HepG2 (cell line): ENCODE data around the gene BLOC1S4. TPM values are rescaled to one million over a fixed set of nuclear protein-coding genes. Genes with fewer than 3 reads are reported as not detected.

Source experiments
- ATF7-NPFF ChIP-seq: sonication (generic); formaldehyde crosslinking; IDR thresholded peaks from 2 replicates; pipeline ENCODE4 v1.8.1; 2023; ENCODE audit warnings: mild to moderate bottlenecking, low read depth, missing genetic modification reagents, moderate library complexity
- ELF4 ChIP-seq: sonication (generic); formaldehyde crosslinking; IDR thresholded peaks from 2 replicates; pipeline ENCODE4 v1.5.0; 2020; ENCODE audit warnings: missing genetic modification reagents, mild to moderate bottlenecking, moderate library complexity, borderline replicate concordance
- FOXP1 ChIP-seq, 2 experiments: fragments of 450-650 bp in 1 of 2; IDR thresholded peaks; 2 replicates each; pipeline ENCODE4 v1.6.1; 2017 to 2018; ENCODE audit warnings: antibody characterized with exemption in 1 of 2
- HNRNPL ChIP-seq: fragments of 200-400 bp; formaldehyde crosslinking; IDR thresholded peaks from 2 replicates; pipeline ENCODE4 v1.6.1; 2017; ENCODE audit warnings: mild to moderate bottlenecking, low read depth, low read length
- HNRNPLL ChIP-seq: fragments of 200-400 bp; formaldehyde crosslinking; IDR thresholded peaks from 2 replicates; pipeline ENCODE4 v1.6.1; 2017; ENCODE audit warnings: mild to moderate bottlenecking, low read depth, low read length; ENCODE audit not compliant: poor library complexity, severe bottlenecking
- KDM4B ChIP-seq: sonication (generic); formaldehyde crosslinking; IDR thresholded peaks from 2 replicates; pipeline ENCODE4 v1.4.0; 2020; ENCODE audit warnings: missing genetic modification reagents
- MBD4 ChIP-seq: IDR thresholded peaks from 2 replicates; pipeline ENCODE4 v1.6.1; 2012; ENCODE audit warnings: low read length, inconsistent platforms, borderline replicate concordance
- MIER3 ChIP-seq: IDR thresholded peaks from 2 replicates; pipeline ENCODE4 v1.6.1; 2016; ENCODE audit warnings: missing compliant biosample characterization, borderline replicate concordance
- MIXL1 ChIP-seq: IDR thresholded peaks from 2 replicates; pipeline ENCODE4 v1.6.1; 2016
- NAIF1 ChIP-seq: sonication (generic); formaldehyde crosslinking; IDR thresholded peaks from 2 replicates; pipeline ENCODE4 v1.5.0; 2020; ENCODE audit warnings: mild to moderate bottlenecking, missing genetic modification reagents, borderline replicate concordance
- NFIC ChIP-seq: IDR thresholded peaks from 2 replicates; pipeline ENCODE4 v1.6.1; 2012; ENCODE audit warnings: mild to moderate bottlenecking, low read length, inconsistent platforms
- NONO ChIP-seq, 2 experiments: fragments of 450-650 bp in 1 of 2; sonication (generic) in 1 of 2; formaldehyde crosslinking in 1 of 2; IDR thresholded peaks in 1 of 2; conservative IDR thresholded peaks in 1 of 2; 2 replicates each; pipeline versions ENCODE4 v1.6.1 to v1.8.0; 2017 to 2022; ENCODE audit warnings: mild to moderate bottlenecking in 1 of 2, missing genetic modification reagents in 1 of 2, moderate library complexity in 1 of 2
- PRPF4 ChIP-seq: fragments of 200-400 bp; formaldehyde crosslinking; IDR thresholded peaks from 2 replicates; pipeline ENCODE4 v1.6.1; 2016; ENCODE audit warnings: low read length, low read depth; ENCODE audit not compliant: poor library complexity, severe bottlenecking
- SOX5 ChIP-seq: IDR thresholded peaks from 2 replicates; pipeline ENCODE4 v1.6.1; 2016; ENCODE audit warnings: borderline replicate concordance
- STAT5B ChIP-seq: sonication (generic); formaldehyde crosslinking; IDR thresholded peaks from 2 replicates; pipeline ENCODE4 v1.4.0; 2020; ENCODE audit warnings: missing genetic modification reagents
- TGIF2 ChIP-seq: IDR thresholded peaks from 2 replicates; pipeline ENCODE4 v1.6.1; 2016; ENCODE audit warnings: control low read depth, missing compliant biosample characterization
- U2AF1 ChIP-seq: fragments of 200-400 bp; formaldehyde crosslinking; optimal IDR thresholded peaks from 2 replicates; pipeline ENCODE3; 2017; ENCODE audit warnings: mild to moderate bottlenecking, low read depth, low read length
- ZEB1 ChIP-seq: IDR thresholded peaks from 2 replicates; pipeline ENCODE4 v1.6.1; 2012; ENCODE audit warnings: mild to moderate bottlenecking, low read depth, inconsistent platforms; ENCODE audit not compliant: insufficient replicate concordance
- ZFP62 ChIP-seq: sonication (generic); formaldehyde crosslinking; IDR thresholded peaks from 2 replicates; pipeline ENCODE4 v1.4.0; 2020; ENCODE audit warnings: missing genetic modification reagents
- ZNF225 ChIP-seq: sonication (generic); formaldehyde crosslinking; IDR thresholded peaks from 2 replicates; pipeline ENCODE4 v1.4.0; 2020; ENCODE audit warnings: mild to moderate bottlenecking, missing genetic modification reagents
- ZNF550 ChIP-seq: sonication (generic); formaldehyde crosslinking; IDR thresholded peaks from 2 replicates; pipeline ENCODE4 v1.4.0; 2020; ENCODE audit warnings: mild to moderate bottlenecking, missing genetic modification reagents, borderline replicate concordance
- ZNF672 ChIP-seq: sonication (generic); formaldehyde crosslinking; IDR thresholded peaks from 2 replicates; pipeline ENCODE4 v1.8.1; 2022; ENCODE audit warnings: missing genetic modification reagents
- ZNF709 ChIP-seq: sonication (generic); formaldehyde crosslinking; IDR thresholded peaks from 2 replicates; pipeline ENCODE4 v1.5.0; 2020; ENCODE audit warnings: mild to moderate bottlenecking, missing genetic modification reagents
- ZNF792 ChIP-seq: IDR thresholded peaks from 2 replicates; pipeline ENCODE4 v1.6.1; 2016
- polyA plus RNA-seq, 8 experiments: library from polyadenylated mRNA; depleted of rRNA in 3 of 8; stranded (reverse) in 7 of 8; unstranded in 1 of 8; fragments of >200 nt; fragmentation: Illumina TruSeq in 4 of 8; extraction: Trizol in 4 of 8; gene quantifications; 2 replicates each; pipeline versions ENCODE4 v1.2.1 to v1.2.3, GENCODE V29; 2011 to 2016; ENCODE audit warnings: low read depth in 4 of 8, missing spikeins in 1 of 8, mixed read lengths in 1 of 8; ENCODE audit not compliant: insufficient read depth in 1 of 8
- total RNA-seq, 5 experiments: library from RNA; depleted of rRNA; stranded (reverse); fragments of >200 nt; fragmentation: Illumina TruSeq; extraction: Trizol; gene quantifications; 2 replicates each; pipeline ENCODE4 v1.2.3, GENCODE V29; 2016; ENCODE audit warnings: low read depth in 1 of 5
- TF ChIP-seq, protein P1 (sequence below): sonication (generic); formaldehyde crosslinking; IDR thresholded peaks from 2 replicates; pipeline ENCODE4 v1.8.0; 2022; ENCODE audit warnings: mild to moderate bottlenecking, missing genetic modification reagents, moderate library complexity
- TF ChIP-seq, protein P2 (sequence below): sonication (generic); formaldehyde crosslinking; IDR thresholded peaks from 2 replicates; pipeline ENCODE4 v1.5.0; 2020; ENCODE audit warnings: missing genetic modification reagents
- TF ChIP-seq, protein P3 (sequence below): sonication (generic); formaldehyde crosslinking; IDR thresholded peaks from 2 replicates; pipeline ENCODE4 v1.4.0; 2020; ENCODE audit warnings: missing genetic modification reagents
- TF ChIP-seq, protein P4 (sequence below): IDR thresholded peaks from 2 replicates; pipeline ENCODE4 v1.6.1; 2016; ENCODE audit warnings: low read depth, borderline replicate concordance
- TF ChIP-seq, protein P5 (sequence below): conservative IDR thresholded peaks from 2 replicates; pipeline ENCODE4 v1.6.1; 2018; ENCODE audit warnings: missing genetic modification reagents

The BLOC1S4 gene
- total and polyA plus RNA-seq, 2 of the 13 experiments (the other 11 are each of a cell fraction or from before 2014, with no cell fraction given): 15.5 to 20.9 TPM

DNA sequence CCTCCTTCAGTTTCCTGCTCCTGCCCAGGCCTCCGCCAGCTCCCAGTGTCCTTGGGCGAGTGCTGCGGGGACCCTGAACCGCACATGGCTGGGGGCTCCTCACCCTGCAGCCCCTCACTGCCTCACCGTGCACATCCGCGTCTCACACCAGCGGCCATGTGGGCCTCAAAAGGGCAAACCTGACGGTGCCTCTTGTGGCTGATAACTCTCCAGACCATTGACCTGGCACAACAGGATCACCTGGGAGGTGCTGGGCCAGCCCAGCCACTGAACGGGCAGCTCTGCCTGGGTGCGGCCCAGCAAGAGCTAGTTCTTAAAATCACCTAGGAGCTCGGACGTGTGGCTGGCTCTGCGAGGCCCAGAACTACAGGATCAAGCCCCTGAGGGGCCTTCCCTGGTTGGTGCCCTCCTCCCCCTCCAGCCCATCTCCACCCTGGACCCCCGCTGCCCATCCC lies 26.4 kb upstream of the BLOC1S4 start (continued):
- TF ChIP-seq, protein P1, sequence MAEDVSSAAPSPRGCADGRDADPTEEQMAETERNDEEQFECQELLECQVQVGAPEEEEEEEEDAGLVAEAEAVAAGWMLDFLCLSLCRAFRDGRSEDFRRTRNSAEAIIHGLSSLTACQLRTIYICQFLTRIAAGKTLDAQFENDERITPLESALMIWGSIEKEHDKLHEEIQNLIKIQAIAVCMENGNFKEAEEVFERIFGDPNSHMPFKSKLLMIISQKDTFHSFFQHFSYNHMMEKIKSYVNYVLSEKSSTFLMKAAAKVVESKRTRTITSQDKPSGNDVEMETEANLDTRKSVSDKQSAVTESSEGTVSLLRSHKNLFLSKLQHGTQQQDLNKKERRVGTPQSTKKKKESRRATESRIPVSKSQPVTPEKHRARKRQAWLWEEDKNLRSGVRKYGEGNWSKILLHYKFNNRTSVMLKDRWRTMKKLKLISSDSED: no peak
- TF ChIP-seq PRPF4: no peak
- no peak; the same call in 1 of the 2 replicates for TF ChIP-seq ZNF225 (CRISPR knock-in tag)
- TF ChIP-seq NAIF1: no peak
- TF ChIP-seq NFIC: no peak
- peak; percentile 15; the same call in 1 of the 2 replicates for TF ChIP-seq TGIF2 (CRISPR knock-in tag)
- TF ChIP-seq, protein P2, sequence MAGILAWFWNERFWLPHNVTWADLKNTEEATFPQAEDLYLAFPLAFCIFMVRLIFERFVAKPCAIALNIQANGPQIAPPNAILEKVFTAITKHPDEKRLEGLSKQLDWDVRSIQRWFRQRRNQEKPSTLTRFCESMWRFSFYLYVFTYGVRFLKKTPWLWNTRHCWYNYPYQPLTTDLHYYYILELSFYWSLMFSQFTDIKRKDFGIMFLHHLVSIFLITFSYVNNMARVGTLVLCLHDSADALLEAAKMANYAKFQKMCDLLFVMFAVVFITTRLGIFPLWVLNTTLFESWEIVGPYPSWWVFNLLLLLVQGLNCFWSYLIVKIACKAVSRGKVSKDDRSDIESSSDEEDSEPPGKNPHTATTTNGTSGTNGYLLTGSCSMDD (CRISPR knock-in tag): no peak
- 0 out of 2 replicates have a peak, but pooled peaks have one; percentile 4 for TF ChIP-seq SOX5 (CRISPR knock-in tag)
- no peak for TF ChIP-seq ZNF550 (CRISPR knock-in tag)
- no peak for TF ChIP-seq MIER3
- TF ChIP-seq, protein P3, sequence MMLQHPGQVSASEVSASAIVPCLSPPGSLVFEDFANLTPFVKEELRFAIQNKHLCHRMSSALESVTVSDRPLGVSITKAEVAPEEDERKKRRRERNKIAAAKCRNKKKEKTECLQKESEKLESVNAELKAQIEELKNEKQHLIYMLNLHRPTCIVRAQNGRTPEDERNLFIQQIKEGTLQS (CRISPR knock-in tag): no peak
- no peak for TF ChIP-seq MIXL1
- TF ChIP-seq MBD4: no peak
- TF ChIP-seq, protein P4, sequence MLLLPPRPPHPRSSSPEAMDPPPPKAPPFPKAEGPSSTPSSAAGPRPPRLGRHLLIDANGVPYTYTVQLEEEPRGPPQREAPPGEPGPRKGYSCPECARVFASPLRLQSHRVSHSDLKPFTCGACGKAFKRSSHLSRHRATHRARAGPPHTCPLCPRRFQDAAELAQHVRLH (CRISPR knock-in tag): no peak
- TF ChIP-seq STAT5B (CRISPR knock-in tag): no peak
- TF ChIP-seq ZNF672 (CRISPR knock-in tag): no peak
- TF ChIP-seq U2AF1: peak; percentile 51
- no peak for TF ChIP-seq ZNF792
- no peak for TF ChIP-seq FOXP1 (IDR thresholded peaks at IDR 0.05)
- TF ChIP-seq FOXP1 (CRISPR knock-in tag; IDR thresholded peaks at IDR 0.05): no peak
- TF ChIP-seq ATF7-NPFF (CRISPR knock-in tag): no peak
- no peak for TF ChIP-seq ELF4 (CRISPR knock-in tag)
- TF ChIP-seq NONO (IDR thresholded peaks at IDR 0.05): no peak
- TF ChIP-seq NONO (CRISPR knock-in tag; conservative IDR thresholded peaks at IDR 0.05): no peak
- no peak for TF ChIP-seq ZFP62 (CRISPR knock-in tag)
- TF ChIP-seq HNRNPL: no peak
- peak; percentile 38; the same call in 1 of the 2 replicates for TF ChIP-seq ZNF709 (CRISPR knock-in tag)
- no peak for TF ChIP-seq HNRNPLL
- no peak for TF ChIP-seq ZEB1
- TF ChIP-seq KDM4B (CRISPR knock-in tag): 0 out of 2 replicates have a peak, but pooled peaks have one; percentile 6
- TF ChIP-seq, protein P5, sequence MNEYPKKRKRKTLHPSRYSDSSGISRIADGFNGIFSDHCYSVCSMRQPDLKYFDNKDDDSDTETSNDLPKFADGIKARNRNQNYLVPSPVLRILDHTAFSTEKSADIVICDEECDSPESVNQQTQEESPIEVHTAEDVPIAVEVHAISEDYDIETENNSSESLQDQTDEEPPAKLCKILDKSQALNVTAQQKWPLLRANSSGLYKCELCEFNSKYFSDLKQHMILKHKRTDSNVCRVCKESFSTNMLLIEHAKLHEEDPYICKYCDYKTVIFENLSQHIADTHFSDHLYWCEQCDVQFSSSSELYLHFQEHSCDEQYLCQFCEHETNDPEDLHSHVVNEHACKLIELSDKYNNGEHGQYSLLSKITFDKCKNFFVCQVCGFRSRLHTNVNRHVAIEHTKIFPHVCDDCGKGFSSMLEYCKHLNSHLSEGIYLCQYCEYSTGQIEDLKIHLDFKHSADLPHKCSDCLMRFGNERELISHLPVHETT: no peak
